Lower leg skin (tissue), 3 donors: ENCODE data around the gene FBXL13.

Experiments
- POLR2A ChIP-seq, 2 donors: fragments of 450-650 bp; IDR thresholded peaks; one replicate each; pipeline ENCODE4 v1.6.1; 2016 to 2017; ENCODE audit warnings: antibody characterized with exemption in 2 of 2, mild to moderate bottlenecking in 1 of 2, moderate library complexity in 1 of 2
- TF ChIP-seq, protein P1 (sequence below), 3 donors: fragments of 450-650 bp; IDR thresholded peaks; one replicate each; pipeline ENCODE4 v1.5.1; 2016; ENCODE audit warnings: antibody characterized with exemption in 3 of 3, mild to moderate bottlenecking in 3 of 3, moderate library complexity in 2 of 3

DNA sequence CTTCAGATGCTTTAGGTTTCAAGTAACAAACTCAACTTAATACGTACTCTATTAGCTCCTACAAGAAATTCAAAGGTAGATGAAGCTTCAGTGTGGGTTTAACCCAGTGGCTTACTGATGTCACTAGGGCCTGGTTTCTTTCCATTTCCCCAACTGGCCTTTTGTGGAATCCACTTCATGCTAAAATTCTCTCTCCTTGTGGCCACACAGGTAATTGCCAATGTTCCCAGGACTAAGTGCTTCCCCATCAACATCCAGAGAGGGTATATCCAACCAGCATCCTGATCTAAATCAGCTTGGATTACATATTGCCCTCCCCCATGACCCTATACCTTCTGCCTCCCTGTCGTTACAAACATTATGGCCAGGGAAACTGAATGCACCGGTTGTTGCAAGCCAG is 10.7 kb downstream of the FBXL13 start:
- TF ChIP-seq, protein P1, sequence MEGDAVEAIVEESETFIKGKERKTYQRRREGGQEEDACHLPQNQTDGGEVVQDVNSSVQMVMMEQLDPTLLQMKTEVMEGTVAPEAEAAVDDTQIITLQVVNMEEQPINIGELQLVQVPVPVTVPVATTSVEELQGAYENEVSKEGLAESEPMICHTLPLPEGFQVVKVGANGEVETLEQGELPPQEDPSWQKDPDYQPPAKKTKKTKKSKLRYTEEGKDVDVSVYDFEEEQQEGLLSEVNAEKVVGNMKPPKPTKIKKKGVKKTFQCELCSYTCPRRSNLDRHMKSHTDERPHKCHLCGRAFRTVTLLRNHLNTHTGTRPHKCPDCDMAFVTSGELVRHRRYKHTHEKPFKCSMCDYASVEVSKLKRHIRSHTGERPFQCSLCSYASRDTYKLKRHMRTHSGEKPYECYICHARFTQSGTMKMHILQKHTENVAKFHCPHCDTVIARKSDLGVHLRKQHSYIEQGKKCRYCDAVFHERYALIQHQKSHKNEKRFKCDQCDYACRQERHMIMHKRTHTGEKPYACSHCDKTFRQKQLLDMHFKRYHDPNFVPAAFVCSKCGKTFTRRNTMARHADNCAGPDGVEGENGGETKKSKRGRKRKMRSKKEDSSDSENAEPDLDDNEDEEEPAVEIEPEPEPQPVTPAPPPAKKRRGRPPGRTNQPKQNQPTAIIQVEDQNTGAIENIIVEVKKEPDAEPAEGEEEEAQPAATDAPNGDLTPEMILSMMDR (IDR thresholded peaks at IDR 0.05) = no peak
- TF ChIP-seq POLR2A (IDR thresholded peaks at IDR 0.05) = no peak
